CD4-positive, alpha-beta T cell treated with Interleukin-4 for 4 hours (primary cell): ENCODE data around the gene ZEB2.

Source experiments
- DNase-seq: peaks from one replicate; pipeline ENCODE4 v3.0.0-alpha.2; 2020

Gene ZEB2

DNA sequence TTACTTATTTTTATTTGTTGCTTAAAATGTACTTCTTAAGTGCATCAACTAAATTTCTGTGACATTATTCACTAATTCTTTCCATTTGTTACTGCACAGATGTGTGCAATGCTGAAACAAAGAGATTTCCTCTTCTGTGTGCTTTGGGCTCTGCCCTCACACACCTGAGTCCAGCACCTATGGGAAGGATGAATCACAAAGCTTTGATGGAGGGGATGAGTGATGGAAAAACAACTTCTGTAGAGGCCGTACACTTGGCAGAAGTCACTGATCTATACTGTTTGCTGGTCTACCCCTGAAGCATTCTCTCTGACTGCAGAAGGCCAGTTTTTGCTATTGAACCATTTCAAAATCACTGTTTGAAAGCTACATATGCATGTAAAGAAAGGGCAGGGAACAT, 178.4 kb downstream of the ZEB2 start:
- no peak for DNase-seq

DNA sequence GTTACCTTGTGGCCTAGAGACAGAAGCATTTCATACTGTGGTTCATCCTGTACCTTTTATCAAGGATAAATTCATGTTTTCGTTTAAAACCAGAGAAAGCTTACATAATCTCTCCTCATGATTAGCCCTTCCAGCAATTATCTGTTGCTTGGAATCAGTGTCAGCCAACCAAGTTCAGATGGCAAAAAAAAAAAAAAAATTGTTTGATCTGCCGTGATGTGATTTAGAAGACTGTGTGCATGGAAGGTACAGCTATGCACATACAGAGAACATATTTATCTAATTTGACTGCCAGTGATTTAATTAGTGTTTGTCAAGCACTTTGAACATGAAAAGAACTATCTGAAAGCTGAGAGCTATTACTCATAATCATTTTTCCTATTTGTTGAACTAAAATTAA, 180.9 kb downstream of the ZEB2 start:
- no peak for DNase-seq

DNA sequence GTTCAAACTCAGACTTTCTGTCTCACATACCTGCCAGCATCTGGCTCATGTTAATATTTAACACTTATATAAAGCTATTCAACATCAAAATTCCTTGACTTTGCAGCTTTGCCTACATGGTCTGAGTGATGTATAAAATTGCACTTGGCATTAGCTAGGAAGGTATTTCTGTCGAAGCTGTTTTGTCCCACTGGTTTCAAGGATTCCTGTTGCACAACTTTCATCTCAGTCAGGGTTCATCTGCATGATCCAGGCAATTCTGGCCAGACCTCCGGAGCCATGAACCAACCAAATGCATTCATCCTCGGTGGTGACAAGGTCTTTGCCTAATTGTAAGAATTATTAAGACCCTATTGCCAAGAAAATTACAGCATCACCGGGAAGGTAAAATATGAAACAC, 185.4 kb downstream of the ZEB2 start:
- DNase-seq, result no peak
